Embryonic facial prominence (tissue), 1 donor: ENCODE results near the gene OPN4.

Source experiments
- DNase-seq: peaks from one replicate; pipeline ENCODE4 v3.0.0-alpha.2; 2016; ENCODE audit errors: extremely low spot score

OPN4 gene

GRCh38 chr10:86678999-86679792 lies 24.8 kb downstream of the OPN4 start:
- no peak for DNase-seq

- DNase-seq = no peak
These were observed 26.7 kb downstream of the OPN4 start for GRCh38 chr10:86681047-86681446.

DNA sequence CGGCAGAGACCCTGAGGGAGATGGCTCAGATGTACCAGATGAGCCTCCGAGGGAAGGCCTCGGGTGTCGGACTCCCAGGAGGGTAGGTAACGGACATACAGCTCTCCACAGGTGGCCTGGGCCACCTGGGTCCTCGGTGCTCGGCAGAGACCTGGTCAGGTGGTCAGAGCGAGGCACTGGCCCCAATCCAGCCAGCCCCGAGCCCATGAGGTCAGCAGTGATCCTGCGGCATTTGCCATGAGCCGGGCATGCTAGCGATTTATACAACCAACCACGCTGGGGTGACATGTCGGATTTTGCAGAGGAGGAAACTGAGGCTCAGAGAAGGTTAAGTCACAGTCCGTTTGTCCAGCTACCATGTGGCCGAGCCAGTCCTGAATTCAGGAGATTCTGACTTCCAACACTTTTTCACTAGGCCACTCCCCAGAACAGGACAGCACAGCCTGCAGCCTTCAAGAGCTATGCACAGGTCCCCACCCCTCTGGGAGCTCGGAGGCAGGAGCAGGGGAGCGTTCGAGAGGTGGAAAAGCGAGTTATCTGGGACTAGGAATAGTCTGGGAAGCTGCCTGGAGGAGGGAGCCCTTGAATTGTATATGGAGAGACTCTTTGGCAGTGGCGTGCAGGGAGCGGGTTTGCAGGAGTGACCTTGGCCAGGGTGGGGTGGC lies 27.5 kb downstream of the OPN4 start:
- DNase-seq = no peak

- no peak for DNase-seq
These were observed 28.3 kb downstream of the OPN4 start for GRCh38 chr10:86682675-86683074.

DNA sequence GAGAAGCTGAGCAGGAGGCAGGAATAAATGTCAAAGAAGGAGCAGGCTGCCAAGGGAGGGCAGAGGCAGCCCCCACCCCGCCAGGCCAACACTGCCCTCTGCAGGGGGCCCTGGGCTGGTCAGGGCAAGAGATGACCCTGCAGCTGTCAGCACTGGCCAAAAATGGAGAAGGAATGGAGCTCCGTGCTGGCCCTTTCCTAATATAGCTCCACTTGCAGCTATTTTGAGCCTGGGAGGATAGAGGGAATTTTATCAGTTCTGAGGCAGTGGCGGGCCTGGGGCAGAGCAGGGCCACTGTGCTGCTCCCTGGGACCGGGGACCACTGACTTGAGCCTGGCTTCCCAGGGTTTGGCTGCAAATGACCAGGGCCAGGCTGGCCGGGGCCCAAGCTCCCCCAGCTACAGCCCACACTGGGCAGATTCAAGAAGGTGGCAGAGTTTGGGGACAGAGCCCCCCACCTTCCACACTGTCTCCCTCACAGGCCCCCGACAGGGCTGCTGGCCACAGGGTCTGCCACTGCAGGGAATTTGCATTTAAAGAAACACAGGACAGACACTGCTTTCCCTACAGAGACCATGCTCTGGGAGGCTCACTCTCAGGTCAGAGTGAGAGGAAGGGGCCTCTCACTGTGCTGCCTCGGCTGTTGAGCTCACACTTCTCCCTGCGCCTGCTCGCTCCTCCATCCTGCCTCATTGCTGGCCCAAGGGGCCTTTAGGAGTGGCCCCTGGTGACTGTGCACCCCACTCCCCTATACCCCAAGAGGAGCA lies 30.2 kb downstream of the OPN4 start:
- DNase-seq = no peak

GRCh38 chr10:86685416-86685815 lies 31.1 kb downstream of the OPN4 start:
- DNase-seq = no peak

DNA sequence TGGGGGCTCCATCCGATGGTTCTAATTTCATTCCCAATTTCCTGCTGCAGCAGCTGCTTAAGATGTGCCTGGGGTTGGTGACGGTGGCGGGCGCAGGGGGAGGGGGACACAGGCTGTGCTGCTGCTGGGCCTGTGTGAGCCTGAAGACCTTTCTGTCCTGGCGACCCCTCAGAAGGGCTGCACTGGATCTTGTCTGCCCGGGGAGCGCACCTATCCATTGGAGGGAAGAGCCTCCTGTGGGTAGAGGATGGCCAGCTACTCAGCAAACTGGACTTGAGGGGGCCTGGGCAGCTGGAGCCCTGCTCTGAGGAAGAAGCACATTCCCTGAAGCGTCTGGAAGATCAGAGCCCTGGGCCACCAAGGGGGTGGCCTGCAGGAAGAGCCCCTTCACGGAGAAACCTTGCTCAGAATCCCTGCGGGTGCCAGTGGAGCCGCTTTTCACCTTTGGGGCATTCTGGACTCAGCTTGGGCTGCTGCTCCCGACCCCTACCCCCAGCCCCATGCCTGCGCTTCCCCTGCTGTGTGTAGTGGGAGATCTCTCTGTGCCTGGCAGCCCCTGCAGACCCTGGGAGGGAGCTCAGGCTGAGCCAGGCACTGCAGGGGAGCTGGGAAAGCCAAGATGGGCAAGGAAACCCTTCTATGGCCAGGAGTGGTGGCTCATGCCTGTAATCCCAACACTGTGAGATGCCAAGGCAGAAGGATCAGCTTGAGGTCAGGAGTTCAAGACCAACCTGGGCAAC lies 31.7 kb downstream of the OPN4 start:
- no peak for DNase-seq

GRCh38 chr10:86686972-86687371 lies 32.6 kb downstream of the OPN4 start:
- DNase-seq = no peak

DNA sequence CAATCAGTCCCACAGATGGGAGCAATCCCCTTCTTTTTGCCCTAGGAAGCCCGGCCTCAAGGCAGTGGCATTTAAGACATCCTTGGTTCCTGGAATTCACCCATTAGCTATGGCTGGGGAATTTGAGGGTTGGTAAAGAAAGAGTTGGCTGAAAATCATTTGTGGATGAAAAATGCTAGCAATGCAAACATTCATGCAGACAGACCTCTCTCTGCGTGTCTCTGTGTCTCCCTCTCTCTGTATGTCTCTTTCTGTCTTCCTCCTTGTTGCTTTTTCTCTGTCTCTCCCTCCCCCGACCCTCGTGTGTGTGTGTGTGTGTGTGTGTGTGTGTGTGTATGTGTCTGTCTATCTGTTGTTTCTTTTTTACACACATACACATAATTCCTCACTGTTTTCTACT lies 33.4 kb downstream of the OPN4 start:
- peak; percentile 36 for DNase-seq

GRCh38 chr10:86688398-86688921 lies 34.1 kb downstream of the OPN4 start:
- peak; percentile 53 for DNase-seq

DNA sequence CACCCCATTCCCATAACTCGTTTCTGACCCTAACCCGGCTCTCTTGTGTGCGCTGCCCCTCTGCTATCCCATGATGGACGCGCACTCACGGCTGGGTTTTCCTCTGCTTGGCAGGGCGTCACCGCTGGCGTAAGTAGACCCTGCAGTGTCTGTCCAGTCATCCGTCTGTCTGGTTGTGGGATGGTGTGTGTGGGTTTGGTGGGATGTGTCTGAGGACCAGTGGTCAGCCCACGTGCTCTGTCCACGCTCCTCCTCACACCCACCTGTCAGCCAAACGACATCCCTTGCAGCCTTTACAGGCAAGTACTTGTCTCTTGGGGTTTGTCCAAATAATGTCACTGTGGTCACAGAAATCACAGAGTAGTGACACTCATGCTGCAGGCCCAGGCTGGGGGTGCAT lies 34.8 kb downstream of the OPN4 start:
- no peak for DNase-seq

- no peak for DNase-seq
These were observed 35.9 kb downstream of the OPN4 start for GRCh38 chr10:86690231-86690630.

GRCh38 chr10:86690657-86691084 lies 36.3 kb downstream of the OPN4 start:
- DNase-seq = no peak

DNA sequence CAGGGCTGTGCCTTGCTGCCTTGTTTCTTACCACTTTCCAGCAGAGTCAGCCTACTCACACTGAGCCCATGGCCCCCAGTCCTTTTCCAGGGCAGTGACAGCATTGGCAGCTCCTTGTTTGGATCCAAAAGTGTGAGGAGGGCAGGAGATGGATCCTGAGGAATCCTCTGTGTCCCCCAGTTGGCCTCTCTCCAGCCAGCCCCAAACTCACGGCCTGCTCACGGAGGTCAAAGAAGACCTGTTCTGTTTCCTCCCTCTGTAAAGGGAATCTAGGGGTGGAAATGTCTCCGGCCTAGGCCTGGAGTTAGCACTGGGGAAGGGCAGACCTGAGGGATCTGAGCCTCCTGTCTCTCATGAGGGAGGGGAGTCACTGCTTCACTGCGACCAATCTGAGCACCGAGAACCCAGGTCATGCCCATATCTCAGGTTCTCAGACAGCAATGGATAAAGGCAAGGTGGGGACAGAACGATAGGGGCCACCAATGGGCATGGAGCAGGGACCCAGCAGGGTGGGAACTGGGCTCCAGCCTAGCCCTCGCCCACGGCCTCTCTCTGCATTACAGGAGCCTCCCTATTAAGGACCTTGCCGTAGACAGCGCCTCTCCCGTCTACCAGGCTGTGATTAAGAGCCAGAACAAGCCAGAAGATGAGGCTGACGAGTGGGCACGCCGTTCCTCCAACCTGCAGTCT lies 37.1 kb downstream of the OPN4 start:
- DNase-seq = no peak

GRCh38 chr10:86692023-86692514 lies 37.7 kb downstream of the OPN4 start:
- no peak for DNase-seq

GRCh38 chr10:86692664-86693063 lies 38.3 kb downstream of the OPN4 start:
- no peak for DNase-seq

- DNase-seq = no peak
These were observed 38.9 kb downstream of the OPN4 start for GRCh38 chr10:86693275-86693674.

- peak; percentile 42 for DNase-seq
These were observed 39.5 kb downstream of the OPN4 start for GRCh38 chr10:86693721-86694369.

DNA sequence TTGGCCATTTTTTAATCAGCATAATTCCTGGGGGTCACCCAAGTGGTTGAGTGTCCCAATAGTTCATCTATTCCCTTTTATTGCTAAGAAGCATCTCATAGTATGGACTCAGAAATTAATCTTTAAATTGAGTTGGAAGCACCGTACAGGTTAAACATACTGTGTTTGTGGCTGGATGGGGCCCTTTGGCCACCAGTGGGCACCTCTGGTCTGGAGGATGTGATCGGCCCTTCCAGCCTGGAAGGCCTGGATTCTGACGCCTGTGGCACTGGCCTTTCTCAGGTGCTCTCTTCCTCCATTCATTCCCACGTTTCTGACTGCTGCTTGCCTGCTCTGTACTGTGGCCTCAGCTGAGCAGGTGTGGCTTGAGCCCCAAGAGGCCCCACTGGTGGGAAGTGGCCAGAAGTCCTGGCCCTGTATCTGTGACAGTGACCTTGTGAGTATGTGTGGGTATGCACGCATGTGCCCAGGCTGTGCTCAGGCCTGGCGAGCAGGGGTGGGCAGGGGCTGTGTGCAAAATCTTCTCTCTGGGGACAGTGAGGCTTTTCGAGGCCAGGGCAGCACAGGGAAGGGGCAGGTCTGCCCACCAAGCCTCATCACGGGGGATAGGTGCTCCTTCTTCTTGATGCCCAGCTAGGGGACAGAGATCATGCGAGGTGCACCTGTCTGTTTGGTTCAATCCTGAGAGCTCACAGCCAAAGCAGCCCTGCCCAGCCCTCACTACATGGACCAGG lies 44.0 kb downstream of the OPN4 start:
- no peak for DNase-seq

DNA sequence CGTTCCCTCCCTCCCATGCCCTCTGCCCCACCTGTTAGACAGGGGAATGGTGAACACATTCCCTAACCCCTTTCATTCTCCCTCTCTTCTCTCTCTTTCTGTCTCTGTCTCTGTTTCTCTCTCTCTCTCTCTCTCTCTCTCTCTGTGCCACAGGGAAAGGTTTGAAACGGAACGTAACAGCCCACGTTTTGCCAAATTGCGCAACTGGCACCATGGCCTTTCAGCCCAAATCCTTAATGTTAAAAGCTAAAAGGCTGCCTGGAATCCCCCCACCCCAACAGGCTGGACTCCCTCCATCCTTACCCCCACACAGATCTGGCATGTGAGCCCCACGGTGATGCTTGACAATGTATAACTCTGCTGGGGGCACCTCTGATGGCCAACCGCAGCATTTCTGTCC lies 44.8 kb downstream of the OPN4 start:
- no peak for DNase-seq
